WERI-Rb-1 (cell line): ENCODE data around the gene KIF5A.
A peak's percentile ranks its signal among the peaks of the same experiment; 100 is the strongest.

ENCODE experiments used
- DNase-seq: peaks from one replicate; pipeline ENCODE4 v3.0.0-alpha.2; 2020
- H3K27ac ChIP-seq: fragments of 250-450 bp; sonication (Bioruptor Pico); 2 replicates; pipeline ENCODE4 v1.5.1; 2020; ENCODE audit warnings: mild to moderate bottlenecking, moderate library complexity
- H3K27me3 ChIP-seq: fragments of 250-450 bp; sonication (Bioruptor Pico); 2 replicates; pipeline ENCODE4 v1.5.1; 2021; ENCODE audit warnings: mild to moderate bottlenecking, low read depth, moderate library complexity; ENCODE audit not compliant: insufficient read depth, severe bottlenecking
- H3K36me3 ChIP-seq: fragments of 250-450 bp; sonication (Bioruptor Pico); 2 replicates; pipeline ENCODE4 v1.5.1; 2020; ENCODE audit warnings: mild to moderate bottlenecking, moderate library complexity
- H3K4me3 ChIP-seq: 2 replicates; pipeline ENCODE4 v1.5.1; 2011; ENCODE audit warnings: low read depth, mild to moderate bottlenecking, control low read depth, low read length
- H3K9me3 ChIP-seq: fragments of 250-450 bp; sonication (Bioruptor Pico); 2 replicates; pipeline ENCODE4 v1.5.1; 2021; ENCODE audit warnings: mild to moderate bottlenecking, moderate library complexity; ENCODE audit not compliant: severe bottlenecking
- CTCF ChIP-seq: IDR thresholded peaks from 2 replicates; pipeline ENCODE4 v1.5.1; 2011; ENCODE audit warnings: low read depth, mild to moderate bottlenecking, control low read depth, inconsistent platforms, low read length

Gene KIF5A

GRCh38 chr12:57631566-57632072, 81.8 kb downstream of the KIF5A start:
- Histone ChIP-seq H3K27me3 (no peaks in the 10 kb centered on the region), H3K4me3 (peak overlapping the region; percentile 82)

DNA sequence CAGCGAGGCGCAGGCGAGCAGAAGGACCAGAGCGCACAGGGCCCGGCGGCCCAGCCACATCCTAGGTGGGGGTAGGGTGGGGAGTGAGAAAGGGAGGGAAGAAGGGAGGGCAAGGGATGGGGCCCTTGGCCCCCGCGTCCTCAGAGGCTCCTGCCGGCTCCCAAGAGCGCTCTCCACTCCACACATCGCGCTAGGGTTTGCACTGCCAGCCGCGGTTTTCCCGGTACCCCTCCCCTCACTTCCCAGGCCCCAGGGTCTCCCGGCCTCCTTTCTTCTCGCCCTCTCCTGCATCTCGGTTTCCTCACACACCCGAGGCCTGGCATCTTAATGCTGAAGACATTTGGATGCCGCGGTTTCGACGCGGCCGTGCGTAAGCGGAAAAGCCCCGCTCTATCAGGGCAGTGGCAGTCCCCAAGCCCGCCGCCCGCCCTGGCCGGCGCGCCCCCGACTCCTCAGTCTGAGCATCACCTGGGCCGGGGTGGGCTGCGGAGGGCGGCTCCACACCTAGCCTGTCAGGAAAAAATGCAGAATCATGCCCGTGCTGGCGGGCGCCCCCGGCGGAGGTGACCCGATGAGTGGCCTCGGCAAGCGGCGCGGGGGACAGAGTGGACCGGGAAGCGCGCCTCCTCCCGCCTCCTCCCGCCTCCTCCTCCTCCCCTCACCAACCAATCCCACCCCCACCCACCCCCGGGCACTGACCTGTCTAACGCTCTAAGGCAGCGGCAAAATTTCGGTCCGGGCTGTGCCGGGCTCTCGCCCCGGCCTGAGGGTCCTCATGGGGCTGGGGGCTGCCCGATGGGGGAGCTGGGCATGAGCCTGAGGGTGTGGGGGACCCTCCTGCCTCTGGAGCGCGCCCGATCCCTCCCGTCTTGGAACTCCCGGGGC, 82.5 kb downstream of the KIF5A start:
- H3K4me3 ChIP-seq = peak overlapping the region; percentile 82
- peaks cover 31% of the 10 kb centered on the region for H3K36me3 ChIP-seq
- H3K27ac ChIP-seq = peak overlapping the region; percentile 77
- peak; percentile 63 for DNase-seq
- H3K27me3 ChIP-seq = no peaks in the 10 kb centered on the region
- no peaks in the 10 kb centered on the region for H3K9me3 ChIP-seq
- 0 out of 2 replicates have a peak, but pooled peaks have one; percentile 2 for TF ChIP-seq CTCF

More at GRCh38 chr12:57631566-57632072, 81.8 kb downstream of the KIF5A start:
- peaks cover 36% of the 10 kb centered on the region for H3K36me3 ChIP-seq
- DNase-seq = no peak
- H3K27ac ChIP-seq = peak overlapping the region; percentile 20; the same call in 1 of the 2 replicates
- TF ChIP-seq CTCF = no peak
- H3K9me3 ChIP-seq = no peaks in the 10 kb centered on the region

GRCh38 chr12:57632958-57633840, 83.4 kb downstream of the KIF5A start, which contains the start of gene B4GALNT1:
Gene B4GALNT1, minus strand, starts transcription at chr12:57633201. Its CDS starts 1,069 bp downstream, at chr12:57632132.
- Histone ChIP-seq H3K27me3 (no peaks in the 10 kb centered on the region), H3K36me3 (peaks cover 24% of the 10 kb centered on the region), H3K4me3 (peak within 1 kb of the TSS; percentile 82), H3K27ac (peak within 1 kb of the TSS; percentile 77), H3K9me3 (no peaks in the 10 kb centered on the region)
- peak; percentile 73 for DNase-seq
- TF ChIP-seq CTCF = peak; percentile 94
